Measurements from ENCODE around the gene NPAS3. TPM values are rescaled to one million over a fixed set of nuclear protein-coding genes. Genes with fewer than 3 reads are reported as not detected.

The NPAS3 gene
- total and polyA plus RNA-seq, 10 donors: 0.13 to 9.5 (median 2.9) TPM

DNA sequence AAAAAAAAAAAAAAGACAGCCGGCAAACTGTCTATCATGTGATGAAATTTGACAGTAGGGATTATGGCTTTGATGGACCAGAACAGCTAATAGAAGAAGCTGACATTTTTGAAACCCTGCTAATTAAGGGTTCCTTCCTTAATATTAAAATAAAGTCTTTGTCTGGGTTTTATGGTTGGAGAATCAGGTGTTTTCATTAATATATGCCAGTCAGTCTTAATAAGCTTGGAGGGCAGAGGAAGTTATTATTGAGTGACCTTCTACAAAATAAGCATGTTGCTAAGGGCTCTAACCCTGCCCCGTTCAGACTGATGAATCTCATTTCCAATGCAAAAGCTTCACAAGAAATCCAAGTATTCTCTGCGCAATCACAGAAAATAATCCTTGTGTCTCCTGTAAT, 722.4 kb downstream of the NPAS3 start:
- H3K27me3 ChIP-seq (replicated peaks in 1 of 7): no peaks in the 10 kb centered on the region
- 81 to 87% (median 86%) methylated on average over 3 of the region's 3 CpGs for WGBS, 5 donors
- no peaks in the 10 kb centered on the region for H3K36me3 ChIP-seq
- H3K27ac ChIP-seq: no peak overlapping the region
- H3K9me3 ChIP-seq: peaks cover 0 to 12% (median 6%) of the 10 kb centered on the region in 8 donors
- no peak overlapping the region for H3K4me3 ChIP-seq
- intact Hi-C loops (cut with DNase I; ENCODE audit: low total_unique reads): no loop called here
- no peak for DNase-seq
- H3K4me1 ChIP-seq: no peaks in the 10 kb centered on the region
- TF ChIP-seq, protein P1, sequence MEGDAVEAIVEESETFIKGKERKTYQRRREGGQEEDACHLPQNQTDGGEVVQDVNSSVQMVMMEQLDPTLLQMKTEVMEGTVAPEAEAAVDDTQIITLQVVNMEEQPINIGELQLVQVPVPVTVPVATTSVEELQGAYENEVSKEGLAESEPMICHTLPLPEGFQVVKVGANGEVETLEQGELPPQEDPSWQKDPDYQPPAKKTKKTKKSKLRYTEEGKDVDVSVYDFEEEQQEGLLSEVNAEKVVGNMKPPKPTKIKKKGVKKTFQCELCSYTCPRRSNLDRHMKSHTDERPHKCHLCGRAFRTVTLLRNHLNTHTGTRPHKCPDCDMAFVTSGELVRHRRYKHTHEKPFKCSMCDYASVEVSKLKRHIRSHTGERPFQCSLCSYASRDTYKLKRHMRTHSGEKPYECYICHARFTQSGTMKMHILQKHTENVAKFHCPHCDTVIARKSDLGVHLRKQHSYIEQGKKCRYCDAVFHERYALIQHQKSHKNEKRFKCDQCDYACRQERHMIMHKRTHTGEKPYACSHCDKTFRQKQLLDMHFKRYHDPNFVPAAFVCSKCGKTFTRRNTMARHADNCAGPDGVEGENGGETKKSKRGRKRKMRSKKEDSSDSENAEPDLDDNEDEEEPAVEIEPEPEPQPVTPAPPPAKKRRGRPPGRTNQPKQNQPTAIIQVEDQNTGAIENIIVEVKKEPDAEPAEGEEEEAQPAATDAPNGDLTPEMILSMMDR (IDR thresholded peaks at IDR 0.05 in 8 of 11, conservative IDR thresholded peaks at IDR 0.05 in 3 of 11): no peak
- TF ChIP-seq POLR2AphosphoS5 (IDR thresholded peaks at IDR 0.05) (no peak), POLR2A (IDR thresholded peaks at IDR 0.05) (no peak)

DNA sequence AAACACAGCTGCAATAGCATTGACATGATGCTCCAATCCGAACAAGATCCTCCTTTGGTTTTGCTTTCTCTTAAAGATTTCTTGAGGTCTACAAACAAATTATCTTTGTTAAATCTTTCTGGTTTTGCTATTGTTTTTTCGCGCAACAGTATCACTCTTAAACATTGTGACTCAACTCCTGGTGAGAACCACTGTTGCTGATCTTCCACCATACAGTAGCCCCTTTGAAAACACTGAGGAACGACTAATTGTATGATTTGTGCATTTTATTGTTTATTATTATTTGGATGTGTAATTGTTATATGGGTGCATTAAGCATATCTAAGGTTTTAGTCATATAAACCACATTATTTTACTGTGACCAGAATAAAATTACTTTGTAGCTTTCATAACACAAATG, 729.4 kb downstream of the NPAS3 start:
- Histone ChIP-seq H3K4me1 (no peaks in the 10 kb centered on the region), H3K9me3 (peaks cover 0 to 12% (median 6%) of the 10 kb centered on the region in 8 donors), H3K4me3 (no peak overlapping the region), H3K36me3 (no peaks in the 10 kb centered on the region), H3K27me3 (replicated peaks in 1 of 7) (no peaks in the 10 kb centered on the region), H3K27ac (no peak overlapping the region)
- no peak for TF ChIP-seq POLR2AphosphoS5 (IDR thresholded peaks at IDR 0.05)
- no peak for TF ChIP-seq POLR2A (IDR thresholded peaks at IDR 0.05)
- TF ChIP-seq, protein P1 (IDR thresholded peaks at IDR 0.05 in 8 of 11, conservative IDR thresholded peaks at IDR 0.05 in 3 of 11): no peak
- WGBS, 5 donors: 75 to 96% (median 89%) methylated on average over 4 of the region's 4 CpGs
- no peak for DNase-seq
- intact Hi-C loops (cut with DNase I; ENCODE audit: low total_unique reads): no loop called here

DNA sequence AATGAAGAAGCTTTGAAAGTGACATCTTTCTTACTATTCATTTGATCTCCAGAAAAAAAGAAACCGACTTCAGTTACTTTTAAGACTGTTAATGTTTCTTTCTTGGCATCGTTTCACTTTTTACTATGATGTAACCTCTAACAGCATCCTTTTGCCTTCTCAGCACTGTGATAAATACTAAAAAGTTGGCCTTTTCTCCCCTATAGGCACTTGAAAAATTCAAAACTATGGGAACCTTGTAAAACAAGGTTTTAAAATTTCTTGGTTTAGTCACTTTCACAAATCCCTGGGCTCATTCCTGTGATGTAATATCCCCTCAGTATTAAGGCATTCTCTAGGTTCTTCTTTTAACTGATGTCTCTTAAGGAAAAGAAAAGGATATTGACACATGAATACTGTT, 730.4 kb downstream of the NPAS3 start:
- Histone ChIP-seq H3K27me3 (replicated peaks in 1 of 7) (no peaks in the 10 kb centered on the region), H3K4me1 (no peaks in the 10 kb centered on the region), H3K4me3 (no peak overlapping the region), H3K36me3 (no peaks in the 10 kb centered on the region), H3K9me3 (peaks cover 0 to 8% (median 2%) of the 10 kb centered on the region in 8 donors), H3K27ac (no peak overlapping the region)
- no peak for DNase-seq
- TF ChIP-seq, protein P1 (IDR thresholded peaks at IDR 0.05 in 8 of 11, conservative IDR thresholded peaks at IDR 0.05 in 3 of 11): no peak
- TF ChIP-seq POLR2AphosphoS5 (IDR thresholded peaks at IDR 0.05) (no peak), POLR2A (IDR thresholded peaks at IDR 0.05) (no peak)
- intact Hi-C loops (cut with DNase I; ENCODE audit: low total_unique reads): no loop called here
- 72 to 88% (median 73%) methylated on average over 2 of the region's 2 CpGs for WGBS, 5 donors

DNA sequence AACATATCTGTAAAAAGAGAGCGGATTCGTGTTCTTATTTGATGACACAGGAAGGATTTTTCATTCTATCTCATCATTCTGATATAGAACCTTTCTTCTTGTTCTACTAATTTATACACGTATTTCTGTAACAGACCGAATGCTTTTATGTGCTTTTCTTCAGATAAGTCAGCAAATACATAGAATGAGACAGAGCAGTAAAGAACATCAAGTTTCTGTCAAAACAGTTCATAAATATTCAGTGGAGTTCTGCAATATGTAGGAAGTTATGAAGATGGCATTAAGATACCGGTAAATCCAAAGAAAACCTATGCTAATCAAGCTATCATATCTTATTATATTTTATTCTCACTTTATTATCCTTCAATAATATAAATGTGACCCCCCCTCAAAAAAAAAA, 731.6 kb downstream of the NPAS3 start:
- TF ChIP-seq, protein P1 (IDR thresholded peaks at IDR 0.05 in 8 of 11, conservative IDR thresholded peaks at IDR 0.05 in 3 of 11): no peak
- TF ChIP-seq POLR2A (IDR thresholded peaks at IDR 0.05) (no peak), POLR2AphosphoS5 (IDR thresholded peaks at IDR 0.05) (no peak)
- Histone ChIP-seq H3K4me1 (no peaks in the 10 kb centered on the region), H3K27me3 (replicated peaks in 1 of 7) (no peaks in the 10 kb centered on the region), H3K36me3 (no peaks in the 10 kb centered on the region), H3K27ac (no peak overlapping the region), H3K9me3 (peaks cover 0 to 1% (median 0%) of the 10 kb centered on the region in 8 donors), H3K4me3 (no peak overlapping the region)
- WGBS, 5 donors: 85 to 95% (median 94%) methylated on average over 5 of the region's 5 CpGs
- no peak for DNase-seq
- intact Hi-C loops (cut with DNase I; ENCODE audit: low total_unique reads): no loop called here
